SHP77 (cell line): ENCODE data around the gene CEP120.
"Not testable (repeated sequence)": the region's sequence is repeated elsewhere in the genome, so short reads cannot be mapped to it uniquely, and the experiment has no call there.

Source experiments
- DNase-seq, 2 experiments: peaks; one replicate each; lab custom pipeline; 2025; lab: John Stamatoyannopoulos, UW

The CEP120 gene

GRCh38 chr5:123423278-123424149 is at the start of gene CEP120:
CEP120 (minus strand) TSS chr5:123423403; CDS start chr5:123422998, 405 bp downstream.
- DNase-seq = peak; percentile 97 to 98

GRCh38 chr5:123472150-123472924 is 49.1 kb upstream of the CEP120 start:
- no peak for DNase-seq

GRCh38 chr5:123471385-123471784 is 48.2 kb upstream of the CEP120 start:
- no peak for DNase-seq

- not testable (repeated sequence) for DNase-seq
Observed at GRCh38 chr5:123466839-123467238, 43.6 kb upstream of the CEP120 start.

- peak in 1 of 2 experiments; percentile 2 for DNase-seq
Observed at GRCh38 chr5:123460296-123460729, 37.1 kb upstream of the CEP120 start.

- DNase-seq = not testable (repeated sequence)
Observed at GRCh38 chr5:123458994-123459393, 35.8 kb upstream of the CEP120 start.

DNA sequence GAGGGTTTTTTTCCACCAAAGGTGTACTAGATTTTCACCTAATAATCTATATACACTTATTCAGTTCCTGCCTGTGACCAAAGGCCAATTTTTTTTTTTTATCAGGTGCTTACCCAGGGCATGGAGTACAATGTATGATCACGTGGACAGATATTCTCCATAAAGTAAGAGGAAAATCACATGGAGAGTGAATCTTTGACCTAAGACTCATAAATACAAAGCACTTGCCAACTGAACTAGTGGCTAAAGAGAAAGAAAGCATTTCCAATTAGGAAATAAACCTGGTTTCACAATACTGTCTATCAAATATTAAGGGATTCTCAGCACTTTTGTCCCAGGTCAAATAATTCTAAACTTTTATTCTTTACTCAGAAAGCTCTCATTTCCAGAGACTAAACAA is 33.0 kb upstream of the CEP120 start:
- no peak for DNase-seq

GRCh38 chr5:123455640-123456039 is 32.4 kb upstream of the CEP120 start:
- DNase-seq = no peak

- DNase-seq = no peak
Observed at GRCh38 chr5:123455095-123455494, 31.9 kb upstream of the CEP120 start.

DNA sequence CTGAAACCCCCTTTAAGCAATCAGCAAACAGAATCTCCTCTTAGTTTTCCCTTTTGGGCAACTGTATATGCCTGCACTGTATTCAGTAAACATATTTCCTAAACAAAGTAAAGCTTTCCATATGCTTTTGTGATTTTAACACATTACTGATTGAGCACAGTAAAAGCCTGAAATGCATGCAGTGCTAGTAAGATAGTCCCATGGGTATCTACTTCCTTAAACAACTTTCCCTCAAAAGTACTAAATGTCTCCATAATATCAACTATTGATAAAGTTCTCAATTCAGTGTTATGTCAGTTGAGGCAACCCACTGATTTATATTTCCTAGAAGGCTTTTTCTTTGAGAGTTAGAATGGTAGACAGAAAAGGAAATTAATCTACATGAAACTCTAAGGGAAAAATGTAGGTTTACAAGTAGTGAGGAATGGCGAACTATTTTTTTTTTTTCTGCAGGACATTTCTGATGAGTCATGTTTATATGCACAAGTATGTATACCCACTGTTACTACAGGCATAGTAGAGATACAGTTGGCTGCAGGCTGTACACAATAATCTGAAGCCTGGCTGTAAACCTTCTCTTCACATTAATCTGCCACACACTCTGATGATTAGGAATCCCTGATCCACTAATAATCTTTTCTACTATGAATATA is 31.2 kb upstream of the CEP120 start:
- no peak for DNase-seq

DNA sequence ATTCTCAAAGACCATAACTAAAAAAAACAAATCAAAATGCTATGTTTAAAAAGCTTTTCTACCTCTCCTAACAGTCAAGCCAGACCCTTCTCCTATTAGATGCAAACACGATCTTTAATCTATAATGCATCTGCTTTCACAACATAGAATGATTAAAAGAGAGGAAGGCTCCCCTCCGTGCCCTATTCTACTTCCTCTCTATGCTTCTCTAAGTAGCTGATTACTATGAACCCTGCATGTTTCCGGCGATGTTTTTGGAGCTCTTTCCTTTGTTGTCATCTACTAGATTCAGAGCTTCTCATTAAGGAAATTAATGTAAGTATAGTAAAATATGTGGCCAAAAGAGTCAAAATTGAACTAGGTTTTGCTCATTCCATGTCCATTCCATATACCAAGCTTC is 29.2 kb upstream of the CEP120 start:
- DNase-seq = no peak

DNA sequence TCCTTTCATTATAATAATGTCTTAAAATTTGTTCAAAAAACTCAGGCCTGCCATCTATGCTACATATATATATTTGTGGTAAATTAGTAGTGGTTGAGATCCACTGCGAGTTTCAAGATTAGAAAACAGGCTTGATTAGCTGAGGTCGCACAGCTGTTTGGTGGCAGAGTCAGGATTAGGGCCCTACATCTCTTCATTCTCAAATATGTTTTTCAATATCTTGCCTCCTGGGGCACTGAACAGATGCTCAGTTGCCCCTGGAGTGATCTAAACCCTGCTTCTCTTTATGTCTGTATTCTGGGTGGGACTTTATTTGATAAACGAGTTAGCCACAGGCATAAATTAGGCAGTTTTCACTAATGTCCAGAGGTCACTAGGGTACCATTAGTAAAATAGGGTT is 27.8 kb upstream of the CEP120 start:
- DNase-seq = no peak

GRCh38 chr5:123450640-123451039 is 27.4 kb upstream of the CEP120 start:
- peak; percentile 13 to 27 for DNase-seq

- DNase-seq = no peak
Observed at GRCh38 chr5:123450114-123450513, 26.9 kb upstream of the CEP120 start.

DNA sequence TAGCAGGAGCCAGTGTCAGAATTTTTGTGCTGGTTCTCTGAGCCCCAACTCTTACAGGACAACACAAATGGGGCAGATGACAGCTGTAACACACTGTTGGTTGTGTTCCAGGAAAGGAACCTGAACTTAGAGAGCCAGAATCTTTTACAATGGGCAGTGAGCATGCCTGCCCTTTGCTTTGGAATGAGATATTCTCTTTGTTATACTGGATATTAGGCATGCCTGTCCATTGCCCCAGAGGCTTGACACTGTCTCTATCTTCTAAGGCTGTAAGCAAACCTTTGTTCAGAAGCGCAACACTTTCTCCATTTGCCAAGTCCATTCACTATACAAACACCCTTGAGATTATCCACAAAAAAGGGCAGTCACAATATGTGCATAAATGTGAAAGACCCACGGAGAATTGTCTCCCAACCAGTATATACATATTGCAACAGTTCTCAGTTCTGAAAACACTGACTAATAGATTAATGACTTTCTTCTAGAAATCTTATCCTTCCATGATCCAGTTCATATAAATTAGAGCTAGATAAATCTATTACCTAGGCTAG is 26.3 kb upstream of the CEP120 start:
- DNase-seq = no peak

GRCh38 chr5:123448743-123449142 is 25.5 kb upstream of the CEP120 start:
- DNase-seq = no peak

DNA sequence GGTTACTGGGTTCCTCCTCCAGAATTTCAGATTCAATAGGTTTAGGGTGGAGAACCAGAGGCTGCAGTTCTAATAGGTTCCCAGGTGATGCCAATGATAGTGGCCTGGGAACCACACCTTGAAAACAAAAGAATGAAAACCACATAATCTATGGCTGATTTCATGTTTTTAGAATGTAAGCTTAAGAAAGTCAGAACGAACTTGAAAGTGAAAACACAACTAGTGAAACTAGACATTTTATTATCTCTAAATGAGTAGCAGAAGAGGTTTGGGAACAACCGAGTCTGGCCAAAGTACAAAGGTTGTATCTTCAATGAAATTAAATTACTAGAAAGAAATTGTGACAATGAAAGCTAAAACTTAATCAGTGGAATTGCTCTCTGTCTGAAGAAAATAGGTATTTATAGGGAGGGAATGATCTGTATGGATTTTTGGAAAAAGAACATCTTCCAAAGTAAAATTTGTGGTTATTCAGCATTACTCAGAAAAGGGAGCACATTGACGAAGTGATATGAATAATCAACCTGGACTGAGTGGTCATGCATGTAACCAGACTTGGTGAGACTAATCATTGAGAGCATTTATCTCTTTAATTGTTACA is 24.9 kb upstream of the CEP120 start:
- no peak for DNase-seq

DNA sequence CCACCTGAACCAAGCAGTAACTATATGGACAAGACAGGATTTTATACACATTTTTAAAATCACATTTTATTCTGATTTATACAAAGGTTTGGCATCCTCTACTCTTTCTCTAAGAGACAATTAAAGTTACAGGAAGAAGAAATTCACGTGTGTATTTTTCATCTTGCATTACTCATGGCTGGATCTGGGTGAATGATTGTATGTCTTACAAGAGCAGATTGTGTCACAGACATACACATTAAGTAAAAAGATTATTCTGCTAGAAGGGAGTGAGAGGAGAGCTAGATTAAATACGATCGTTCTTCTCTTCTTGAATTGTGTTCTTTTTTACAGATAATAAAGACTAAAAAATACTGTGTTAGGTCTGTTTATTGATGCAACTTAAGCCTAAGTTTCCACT is 20.8 kb upstream of the CEP120 start:
- no peak for DNase-seq

DNA sequence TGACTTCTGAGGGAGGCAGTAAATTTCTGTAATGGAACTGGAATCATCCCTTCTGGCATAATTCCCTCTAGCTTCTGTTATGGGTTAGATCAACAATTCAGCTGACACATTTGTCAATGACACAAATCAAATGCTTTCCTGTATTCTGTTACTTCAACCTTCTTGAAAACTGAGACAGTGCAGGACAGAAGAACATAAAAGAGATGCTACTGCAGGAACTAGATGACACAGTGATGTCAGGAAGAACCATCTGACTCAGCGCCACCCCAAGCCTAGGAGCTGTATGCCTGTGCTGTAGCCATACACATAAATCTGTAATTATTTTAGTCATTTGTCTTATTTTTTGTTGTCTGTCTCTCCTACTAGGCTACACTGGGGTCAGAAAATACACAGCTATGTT is 18.2 kb upstream of the CEP120 start:
- DNase-seq = no peak

GRCh38 chr5:123440456-123441181 is 17.4 kb upstream of the CEP120 start:
- no peak for DNase-seq

DNA sequence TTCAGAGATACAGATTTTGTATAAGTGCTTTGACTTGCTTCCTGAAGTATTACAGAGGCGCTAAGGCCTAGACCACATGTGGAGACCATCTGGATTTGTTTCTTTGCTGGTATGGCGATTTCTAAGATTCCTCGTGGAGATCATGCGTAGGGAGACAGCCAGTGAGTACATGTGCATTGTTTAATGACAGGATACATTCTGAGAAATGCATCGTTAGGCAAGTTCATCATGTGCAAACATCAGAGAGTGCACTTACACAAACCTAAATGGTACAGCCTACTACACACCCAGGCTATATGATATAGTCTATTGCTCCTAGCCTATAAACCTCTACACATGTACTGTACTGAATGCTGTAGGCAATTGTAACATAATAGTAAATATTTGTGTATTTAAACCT is 16.5 kb upstream of the CEP120 start:
- no peak for DNase-seq
